ENCODE measurements around the gene IRAK2.

Gene IRAK2

DNA sequence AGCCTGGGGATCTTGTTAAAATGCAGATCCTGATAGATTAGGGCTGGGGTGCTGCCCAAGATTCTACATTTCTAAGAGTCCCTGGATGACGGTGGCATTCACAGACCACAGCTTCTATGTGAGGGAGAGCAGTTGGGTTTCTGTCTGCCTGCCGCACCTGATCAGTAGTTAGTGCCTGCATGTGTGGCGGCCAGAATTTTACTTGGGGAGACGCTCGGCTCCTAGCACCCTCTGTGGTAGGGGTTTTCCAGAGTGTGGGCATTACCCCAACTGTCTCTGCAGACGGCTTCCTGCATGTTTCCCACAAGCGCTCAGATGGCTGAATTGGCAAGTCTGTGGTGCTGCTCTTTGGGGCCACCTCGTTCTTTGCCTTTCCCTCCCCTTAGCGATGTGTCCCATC, 119.8 kb downstream of the IRAK2 start:
- H3K4me3 ChIP-seq (ENCODE audit: low read depth, low read length): no peak overlapping the region
- DNase-seq (ENCODE audit: low read depth): no peak
- TF ChIP-seq CTCF (conservative IDR thresholded peaks at IDR 0.05; ENCODE audit: low read depth, low read length): no peak

DNA sequence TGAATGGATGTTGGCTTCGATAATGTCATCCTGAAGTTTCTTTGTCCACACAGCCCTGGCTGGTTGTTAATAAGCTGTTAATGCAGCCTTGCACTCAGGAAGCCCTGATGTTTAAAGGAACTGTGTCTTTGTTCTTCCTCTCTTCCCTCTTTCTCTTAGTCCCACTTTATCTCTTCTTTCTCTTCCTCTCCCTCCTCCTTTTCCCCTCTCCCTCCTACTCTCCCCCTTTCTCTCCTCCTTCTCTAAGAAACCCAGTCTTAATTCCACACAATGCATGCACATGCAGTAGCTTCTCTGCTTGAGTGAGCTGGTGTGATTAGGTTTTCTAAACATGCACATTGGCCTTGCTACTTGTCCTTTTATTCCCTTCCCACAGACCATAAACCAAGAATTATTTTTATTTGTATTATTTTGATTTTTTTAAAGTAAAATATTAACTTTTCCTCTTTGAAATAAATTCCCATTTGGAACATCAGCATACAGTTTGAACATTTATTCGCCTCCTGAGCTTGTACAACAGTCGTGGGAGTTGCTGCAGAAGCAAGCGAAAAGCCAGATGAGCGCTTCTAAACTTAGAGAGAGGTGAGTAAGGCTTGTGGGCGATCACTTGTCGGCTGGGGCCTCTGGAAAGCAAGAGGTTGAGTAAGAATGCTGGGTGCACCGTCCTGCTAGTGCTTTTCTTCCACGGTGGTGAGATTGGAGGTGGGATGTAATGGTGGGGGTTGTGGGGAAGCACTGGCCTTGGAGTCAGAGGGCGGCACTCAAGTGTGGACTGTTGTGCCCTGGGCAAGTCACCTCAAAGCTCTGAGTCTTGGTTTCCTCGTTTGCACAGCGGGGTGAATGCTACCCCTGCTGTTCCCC, 120.8 kb downstream of the IRAK2 start:
- H3K4me3 ChIP-seq (ENCODE audit: low read depth, low read length): no peak overlapping the region
- no peak for DNase-seq (ENCODE audit: low read depth)
- TF ChIP-seq CTCF (conservative IDR thresholded peaks at IDR 0.05; ENCODE audit: low read depth, low read length): no peak

DNA sequence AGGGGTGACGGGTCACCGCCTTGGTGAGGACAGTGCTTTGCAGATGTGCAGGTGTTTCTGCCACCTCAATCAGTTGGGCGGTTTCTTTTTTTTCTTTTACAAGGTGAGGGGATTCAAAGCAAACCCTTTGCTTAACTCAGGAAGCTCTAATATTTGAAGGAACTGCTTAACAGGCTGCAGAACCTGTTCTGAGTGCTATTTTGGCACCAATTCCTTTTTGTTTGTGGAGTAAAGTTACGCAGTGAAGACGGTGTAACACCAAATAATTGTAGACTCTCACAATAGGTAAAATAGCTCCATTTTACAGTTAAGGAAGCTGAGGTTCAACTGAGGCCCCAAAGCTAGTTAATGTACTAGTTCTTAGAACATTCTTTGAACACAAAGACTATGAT, 121.4 kb downstream of the IRAK2 start:
- DNase-seq (ENCODE audit: low read depth): no peak
- H3K4me3 ChIP-seq (ENCODE audit: low read depth, low read length): no peak overlapping the region
- TF ChIP-seq CTCF (conservative IDR thresholded peaks at IDR 0.05; ENCODE audit: low read depth, low read length): no peak

DNA sequence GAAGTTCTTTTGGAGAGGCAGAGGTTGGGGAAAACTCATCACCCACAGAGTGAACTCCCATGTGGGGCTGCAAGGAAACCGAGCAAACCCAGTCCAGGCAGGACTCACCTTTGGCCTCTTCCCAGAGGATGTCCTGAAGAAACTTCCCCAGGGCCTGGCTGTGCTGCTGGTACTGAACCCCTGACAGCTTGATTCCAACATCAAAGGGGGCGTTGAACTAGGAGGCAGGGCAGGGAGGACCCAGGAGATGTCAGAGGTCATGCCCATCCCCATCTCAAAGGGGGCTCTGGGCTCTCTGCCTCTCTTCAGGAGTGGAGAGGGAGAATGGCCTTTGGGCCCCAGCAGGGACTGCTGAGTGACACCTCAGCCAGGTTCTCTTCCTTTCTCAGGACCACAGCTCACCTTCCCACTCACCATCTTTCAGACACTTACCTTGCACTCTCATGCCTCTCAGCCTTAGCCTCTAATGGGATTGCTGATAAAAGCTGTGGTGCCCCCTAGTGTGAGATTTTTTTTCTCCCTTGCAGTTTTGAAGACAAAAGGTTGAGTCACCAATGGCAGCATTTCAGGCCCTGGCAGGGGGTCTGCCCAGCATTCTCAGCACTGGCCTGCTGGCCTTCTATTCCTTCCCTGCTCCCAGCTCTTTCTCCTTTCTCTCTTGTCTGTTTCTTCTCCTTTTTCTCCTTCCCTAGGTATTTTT, 122.0 kb downstream of the IRAK2 start:
- peak; percentile 18 for TF ChIP-seq CTCF (conservative IDR thresholded peaks at IDR 0.05; ENCODE audit: low read depth, low read length)
- H3K4me3 ChIP-seq (ENCODE audit: low read depth, low read length): no peak overlapping the region
- peak; percentile 72 for DNase-seq (ENCODE audit: low read depth)

DNA sequence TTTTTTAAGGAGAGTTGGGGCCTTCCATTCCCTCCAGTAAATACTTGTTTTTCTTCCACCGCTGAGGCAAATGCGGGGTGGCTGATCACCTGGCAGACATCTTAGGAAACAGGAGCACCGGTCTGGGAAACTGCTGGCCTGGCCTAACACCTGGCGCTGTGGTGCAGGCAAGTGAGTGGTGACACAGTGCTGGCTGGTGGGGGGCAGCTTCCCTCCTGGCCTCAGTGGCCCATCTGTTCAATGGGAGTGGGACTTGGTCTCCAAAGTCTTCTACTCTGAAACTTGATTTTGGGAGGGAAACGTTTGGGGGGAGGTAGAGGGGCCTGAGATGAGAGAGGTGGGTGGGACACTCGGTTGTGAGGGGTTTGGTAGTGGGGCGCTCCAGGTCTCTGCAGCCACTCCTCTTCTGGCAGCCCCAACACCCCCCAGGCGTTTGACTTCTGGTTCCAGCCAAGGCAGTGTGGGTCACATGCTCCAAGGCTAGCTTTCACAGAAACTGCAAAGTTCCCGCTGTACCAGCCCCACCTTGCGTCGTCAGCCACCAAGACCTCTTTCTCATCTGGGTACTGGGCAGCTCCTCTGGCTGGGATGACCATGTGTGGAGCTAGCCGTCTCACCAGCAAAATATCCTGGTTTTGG, 123.3 kb downstream of the IRAK2 start:
- H3K4me3 ChIP-seq (ENCODE audit: low read depth, low read length): no peak overlapping the region
- TF ChIP-seq CTCF (conservative IDR thresholded peaks at IDR 0.05; ENCODE audit: low read depth, low read length): no peak
- no peak for DNase-seq (ENCODE audit: low read depth)

- no peak for DNase-seq (ENCODE audit: low read depth)
- TF ChIP-seq CTCF (conservative IDR thresholded peaks at IDR 0.05; ENCODE audit: low read depth, low read length): no peak
- H3K4me3 ChIP-seq (ENCODE audit: low read depth, low read length): no peak overlapping the region
Measured at GRCh38 chr3:10288575-10288960, 123.8 kb downstream of the IRAK2 start.
